CD4-positive, alpha-beta memory T cell (primary cell): ENCODE measurements around the gene TAF12. TPM values are rescaled to one million over a fixed set of nuclear protein-coding genes. Genes with fewer than 3 reads are reported as not detected.

ENCODE experiments used
- CTCF ChIA-PET: fragments of 350-600 bp; sonication (Branson Sonifier 250); formaldehyde crosslinking; loops from one replicate; lab custom pipeline; 2021; ENCODE audit warnings: inconsistent platforms; ENCODE audit not compliant: partially characterized antibody; lab: Charles Lee
- POLR2A ChIA-PET: fragments of 350-600 bp; sonication (Branson Sonifier 250); formaldehyde crosslinking; loops from one replicate; lab custom pipeline; 2021; ENCODE audit not compliant: partially characterized antibody; lab: Charles Lee
- DNase-seq, 5 donors: peaks; one replicate each; pipeline versions ENCODE4 v3.0.0 to v3.0.0-alpha.2; 2020 to 2022; ENCODE audit warnings: mixed read lengths in 1 of 5
- H3K27ac ChIP-seq: one replicate; pipeline ENCODE4 v1.7.0; 2013; ENCODE audit warnings: low read depth, low read length
- H3K27me3 ChIP-seq: 2 replicates; pipeline ENCODE4 v1.7.0; 2013; ENCODE audit warnings: mild to moderate bottlenecking, low read length, moderate library complexity; ENCODE audit not compliant: insufficient read depth
- H3K36me3 ChIP-seq: 2 replicates; pipeline ENCODE4 v1.7.0; 2013; ENCODE audit warnings: mild to moderate bottlenecking, low read length, moderate library complexity; ENCODE audit not compliant: insufficient read depth
- H3K4me1 ChIP-seq: 2 replicates; pipeline ENCODE4 v1.7.0; 2013; ENCODE audit warnings: mild to moderate bottlenecking, low read length, moderate library complexity; ENCODE audit not compliant: insufficient read depth
- H3K4me3 ChIP-seq, 2 donors: one replicate each; pipeline ENCODE4 v1.7.0; 2013; ENCODE audit warnings: low read length in 2 of 2, mild to moderate bottlenecking in 1 of 2
- H3K9me3 ChIP-seq, 2 donors: one replicate each; pipeline ENCODE4 v1.7.0; 2013; ENCODE audit warnings: low read length in 2 of 2, control low read depth in 1 of 2; ENCODE audit not compliant: control insufficient read depth in 1 of 2
- H3K27ac Mint-ChIP-seq, 7 donors: one replicate each; pipeline ENCODE4 v1.8.0; 2020 to 2021; ENCODE audit warnings: mixed read lengths in 7 of 7, mild to moderate bottlenecking in 6 of 7, inconsistent platforms in 3 of 7, moderate library complexity in 3 of 7
- H3K27me3 Mint-ChIP-seq, 2 donors: one replicate each; pipeline ENCODE4 v1.8.0; 2020 to 2021; ENCODE audit warnings: mixed read lengths in 2 of 2
- H3K36me3 Mint-ChIP-seq, 2 donors: one replicate each; pipeline ENCODE4 v1.8.0; 2020 to 2021; ENCODE audit warnings: mixed read lengths in 2 of 2, inconsistent platforms in 1 of 2, mild to moderate bottlenecking in 1 of 2
- H3K4me1 Mint-ChIP-seq, 4 donors: one replicate each; pipeline ENCODE4 v1.8.0; 2020 to 2021; ENCODE audit warnings: mixed read lengths in 4 of 4, mild to moderate bottlenecking in 1 of 4
- H3K4me3 Mint-ChIP-seq, 8 donors: one replicate each; pipeline ENCODE4 v1.8.0; 2020 to 2021; ENCODE audit warnings: mixed read lengths in 8 of 8, mild to moderate bottlenecking in 7 of 8, moderate library complexity in 6 of 8, inconsistent platforms in 3 of 8
- H3K9me3 Mint-ChIP-seq, 8 donors: one replicate each; pipeline ENCODE4 v1.8.0; 2020 to 2021; ENCODE audit warnings: mixed read lengths in 8 of 8, mild to moderate bottlenecking in 5 of 8, inconsistent platforms in 3 of 8, moderate library complexity in 1 of 8
- intact Hi-C: fragments of 100-400 bp; cut with micrococcal nuclease; formaldehyde crosslinking; loops from one replicate; pipeline ENCODE4 v1.15.1; 2023
- polyA plus RNA-seq, 2 donors: library from polyadenylated mRNA; unstranded; fragments of 300-500 nt; fragmentation: Illumina TruSeq; gene quantifications; one replicate each; pipeline ENCODE4 v1.2.3, GENCODE V29; 2021
- total RNA-seq, 2 experiments: library from RNA; stranded (reverse); gene quantifications; one replicate each; pipeline ENCODE4 v1.2.3, GENCODE V29; 2021

TAF12 gene
- total and polyA plus RNA-seq, 4 experiments from 2014 or later, result 23.5 to 53.4 (median 38.7) TPM

DNA sequence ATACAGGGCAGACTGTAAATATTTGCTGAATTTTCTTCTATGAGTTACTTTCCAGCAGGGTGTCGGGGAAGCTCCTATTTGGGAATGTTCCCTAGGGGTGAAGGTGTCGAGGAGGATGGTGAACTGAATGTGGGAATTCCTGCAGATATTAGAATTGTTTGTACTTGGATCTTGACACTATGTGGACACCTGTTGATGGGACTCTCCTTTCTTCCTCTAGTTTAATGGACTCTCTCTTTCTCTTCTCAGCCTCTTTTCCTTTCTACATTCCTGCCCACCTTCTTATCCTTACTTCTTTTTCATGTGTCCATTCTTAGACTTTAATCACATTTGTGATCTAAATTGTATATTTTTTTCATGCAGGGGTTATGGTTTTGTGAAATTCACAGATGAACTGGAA lies 75.9 kb downstream of the TAF12 start:
- no peaks in the 10 kb centered on the region for H3K27me3 ChIP-seq
- peaks cover 0 to 2% (median 0%) of the 10 kb centered on the region in 4 donors for H3K4me1 Mint-ChIP-seq
- no peak for DNase-seq
- H3K27ac ChIP-seq, result no peak overlapping the region
- peaks cover 40% of the 10 kb centered on the region for H3K36me3 ChIP-seq
- no peak overlapping the region for H3K4me3 ChIP-seq
- no peaks in the 10 kb centered on the region for H3K27me3 Mint-ChIP-seq
- H3K4me3 Mint-ChIP-seq, result no peak overlapping the region
- no peaks in the 10 kb centered on the region for H3K9me3 ChIP-seq
- H3K9me3 Mint-ChIP-seq, result no peaks in the 10 kb centered on the region
- POLR2A ChIA-PET, result interaction anchor here (0.6 to 10.4 kb wide), 3 partner anchors 13 to 478 kb away, joined by 3 to 80 read pairs (median 3); no protein-coding TSS in a partner anchor
- peaks cover 33 to 54% of the 10 kb centered on the region in 2 donors for H3K36me3 Mint-ChIP-seq
- H3K4me1 ChIP-seq, result no peaks in the 10 kb centered on the region
- H3K27ac Mint-ChIP-seq, result no peak overlapping the region
- intact Hi-C loops, result no loop called here
- CTCF ChIA-PET, result no interaction called here

DNA sequence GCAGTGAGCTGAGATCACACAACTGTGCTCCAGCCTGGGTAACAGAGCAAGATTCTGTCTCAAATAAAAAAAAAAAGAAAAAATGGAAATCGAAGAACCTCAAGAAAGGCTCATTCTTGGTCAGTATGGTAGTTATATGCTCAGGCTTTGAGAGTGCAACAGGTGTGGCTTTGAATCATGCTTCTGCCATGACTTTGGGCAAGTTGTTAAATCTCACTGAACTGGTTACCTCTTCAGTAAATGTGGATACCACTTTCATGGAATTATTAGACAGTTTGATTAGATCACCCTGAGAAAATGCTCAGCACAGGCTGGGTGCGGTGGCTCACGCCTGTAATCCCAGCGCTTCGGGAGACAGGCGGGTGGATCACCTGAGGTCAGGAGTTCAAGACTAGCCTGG lies 77.1 kb downstream of the TAF12 start:
- Histone ChIP-seq H3K27me3 (no peaks in the 10 kb centered on the region), H3K4me3 (no peak overlapping the region), H3K4me1 (no peaks in the 10 kb centered on the region), H3K9me3 (no peaks in the 10 kb centered on the region), H3K36me3 (peaks cover 45% of the 10 kb centered on the region), H3K27ac (no peak overlapping the region)
- intact Hi-C loops, result no loop called here
- H3K4me3 Mint-ChIP-seq, result no peak overlapping the region
- DNase-seq, result no peak
- peaks cover 0 to 8% (median under 1%) of the 10 kb centered on the region in 4 donors for H3K4me1 Mint-ChIP-seq
- peaks cover 33 to 55% of the 10 kb centered on the region in 2 donors for H3K36me3 Mint-ChIP-seq
- POLR2A ChIA-PET, result interaction anchor here (0.6 to 10.4 kb wide), 2 partner anchors 15 to 209 kb away, joined by 3 to 80 read pairs; no protein-coding TSS in a partner anchor
- no peaks in the 10 kb centered on the region for H3K27me3 Mint-ChIP-seq
- no peaks in the 10 kb centered on the region for H3K9me3 Mint-ChIP-seq
- no peak overlapping the region for H3K27ac Mint-ChIP-seq
- CTCF ChIA-PET, result interaction anchor here (0.6 kb wide), 1 partner anchor 57 kb away, joined by 3 read pairs; no protein-coding TSS in a partner anchor

DNA sequence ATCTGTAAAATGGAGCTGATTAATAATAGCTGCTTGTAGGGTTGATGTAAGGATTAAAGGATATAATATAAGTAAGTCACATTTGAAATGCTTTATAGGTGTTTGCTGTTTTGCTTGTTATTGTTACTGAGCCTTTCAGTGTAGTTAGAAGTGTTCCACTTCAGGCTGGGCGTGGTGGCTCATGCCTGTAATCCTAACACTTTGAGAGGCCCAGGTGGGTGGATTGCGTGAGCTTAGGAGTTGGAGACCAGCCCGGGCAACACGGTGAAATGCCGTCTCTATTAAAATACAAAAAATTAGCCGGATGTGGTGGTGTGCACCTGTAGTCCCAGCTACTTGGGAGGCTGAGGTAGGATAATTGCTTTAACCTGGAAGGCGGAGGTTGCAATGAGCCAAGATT lies 77.8 kb downstream of the TAF12 start:
- peaks cover 0 to 8% (median under 1%) of the 10 kb centered on the region in 4 donors for H3K4me1 Mint-ChIP-seq
- H3K36me3 Mint-ChIP-seq, result peaks cover 33 to 57% of the 10 kb centered on the region in 2 donors
- peak overlapping the region in 1 of 7 donors; percentile 36 for H3K27ac Mint-ChIP-seq

DNA sequence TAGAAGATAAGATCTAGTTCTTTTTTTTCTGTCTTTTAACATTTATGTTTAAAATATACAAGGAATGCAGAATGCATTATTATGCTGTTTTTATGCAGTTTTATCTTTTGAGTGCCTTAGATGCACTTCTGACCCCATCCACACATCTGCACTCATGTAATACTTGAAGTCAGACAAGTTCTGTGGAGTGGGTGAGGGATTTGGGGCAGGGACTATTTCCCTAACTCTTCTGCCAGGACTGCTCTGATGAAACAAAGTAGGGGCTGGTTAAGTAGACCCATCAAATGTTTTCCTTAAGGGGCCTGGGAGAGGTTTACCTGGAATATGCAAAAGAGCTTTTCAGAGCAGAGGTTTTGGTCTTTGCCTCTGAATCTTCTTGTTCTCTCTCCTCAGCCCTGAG lies 78.6 kb downstream of the TAF12 start:
- no peak overlapping the region for H3K27ac ChIP-seq
- Mint-ChIP-seq H3K4me3 (no peak overlapping the region), H3K36me3 (peaks cover 37 to 64% of the 10 kb centered on the region in 2 donors), H3K4me1 (peaks cover 0 to 8% (median under 1%) of the 10 kb centered on the region in 4 donors), H3K9me3 (no peaks in the 10 kb centered on the region), H3K27me3 (no peaks in the 10 kb centered on the region), H3K27ac (peak overlapping the region in 2 of 7 donors; percentile 19 to 59)
- H3K4me1 ChIP-seq, result no peaks in the 10 kb centered on the region
- peaks cover 59% of the 10 kb centered on the region for H3K36me3 ChIP-seq
- ChIA-PET POLR2A (interaction anchor here (0.8 to 10.4 kb wide), 2 partner anchors 11 to 16 kb away, joined by 3 to 80 read pairs; partner anchors contain the start of gene TRNAU1AP), CTCF (interaction anchor here (1.4 kb wide), 1 partner anchor 17 kb away, joined by 3 read pairs; no protein-coding TSS in a partner anchor)
- H3K9me3 ChIP-seq, result no peaks in the 10 kb centered on the region
- no peak overlapping the region for H3K4me3 ChIP-seq
- intact Hi-C loops, result no loop called here
- no peak for DNase-seq
- H3K27me3 ChIP-seq, result no peaks in the 10 kb centered on the region

More for the DNA sequence above, 77.8 kb downstream of the TAF12 start:
- H3K27ac ChIP-seq, result no peak overlapping the region
- H3K9me3 ChIP-seq, result no peaks in the 10 kb centered on the region
- CTCF ChIA-PET, result interaction anchor here (1.4 kb wide), 1 partner anchor 17 kb away, joined by 3 read pairs; no protein-coding TSS in a partner anchor
- Mint-ChIP-seq H3K9me3 (no peaks in the 10 kb centered on the region), H3K4me3 (no peak overlapping the region), H3K27me3 (no peaks in the 10 kb centered on the region)
- POLR2A ChIA-PET, result interaction anchor here (0.6 to 10.4 kb wide), 2 partner anchors 15 to 210 kb away, joined by 3 to 80 read pairs; no protein-coding TSS in a partner anchor
- peaks cover 51% of the 10 kb centered on the region for H3K36me3 ChIP-seq
- intact Hi-C loops, result no loop called here
- no peaks in the 10 kb centered on the region for H3K4me1 ChIP-seq
- no peak overlapping the region for H3K4me3 ChIP-seq
- DNase-seq, result no peak
- H3K27me3 ChIP-seq, result no peaks in the 10 kb centered on the region

DNA sequence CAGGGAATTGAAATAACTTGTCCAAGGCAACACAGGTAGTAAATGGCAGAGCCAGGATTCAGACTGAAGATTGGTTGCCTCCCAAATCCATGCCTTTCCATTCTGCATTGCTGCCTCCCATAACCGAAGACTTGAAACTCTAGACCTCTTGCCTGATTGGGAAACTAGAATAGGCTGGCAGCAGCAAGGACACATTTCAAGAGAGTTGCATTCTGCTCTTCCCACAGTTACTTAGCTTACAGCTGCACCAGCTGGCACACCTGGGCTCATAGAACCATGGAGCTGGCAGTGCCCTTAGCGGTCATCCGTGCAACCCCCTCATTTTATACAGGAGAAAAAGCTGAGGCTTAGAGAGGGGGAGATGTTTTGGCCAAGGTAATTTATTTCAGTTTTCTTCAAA lies 82.0 kb downstream of the TAF12 start:
- no peaks in the 10 kb centered on the region for H3K9me3 Mint-ChIP-seq
- POLR2A ChIA-PET, result interaction anchor here (10.4 kb wide), 1 partner anchor 19 kb away, joined by 80 read pairs; no protein-coding TSS in a partner anchor

More for the DNA sequence above, 82.0 kb downstream of the TAF12 start:
- no peaks in the 10 kb centered on the region for H3K27me3 ChIP-seq
- no peak overlapping the region for H3K4me3 Mint-ChIP-seq
- CTCF ChIA-PET, result interaction anchor here (1.5 kb wide), 1 partner anchor 19 kb away, joined by 3 read pairs; no protein-coding TSS in a partner anchor
- H3K4me1 ChIP-seq, result no peaks in the 10 kb centered on the region
- no peak overlapping the region for H3K27ac Mint-ChIP-seq
- intact Hi-C loops, result no loop called here
- no peaks in the 10 kb centered on the region for H3K9me3 ChIP-seq
- no peak overlapping the region for H3K27ac ChIP-seq
- no peaks in the 10 kb centered on the region for H3K27me3 Mint-ChIP-seq
- peaks cover 17 to 52% of the 10 kb centered on the region in 2 donors for H3K36me3 Mint-ChIP-seq
- DNase-seq, result no peak
- H3K4me3 ChIP-seq, result no peak overlapping the region
- H3K4me1 Mint-ChIP-seq, result peaks cover 0 to 8% (median 0%) of the 10 kb centered on the region in 4 donors
- peaks cover 45% of the 10 kb centered on the region for H3K36me3 ChIP-seq

Other genes with a start within 250 kb of the TAF12 start
- 10 to 100 TPM; 16.7 to 18.4 TPM for gene RCC1, start 137.0 kb downstream of the TAF12 start, total RNA-seq
- 10 to 100 TPM in 1 of 2 donors, 1 to 10 TPM in 1; 7.8 to 11.7 TPM for gene RCC1, start 137.0 kb downstream of the TAF12 start, polyA plus RNA-seq
- gene TRNAU1AP, start 90.0 kb downstream of the TAF12 start, total RNA-seq, result 10 to 100 TPM; 46.3 to 46.7 TPM
- gene TRNAU1AP, start 90.0 kb downstream of the TAF12 start, polyA plus RNA-seq, result 10 to 100 TPM; 25.8 to 30.7 TPM
- gene RAB42, start 50.8 kb downstream of the TAF12 start, total RNA-seq, result 1 to 10 TPM in 1 of 2 experiments, under 1 TPM in 1; 0.38 to 1.3 TPM
- gene RAB42, start 50.8 kb downstream of the TAF12 start, polyA plus RNA-seq, result not detected
- not detected for gene RNU11, start 5.5 kb upstream of the TAF12 start, total RNA-seq
- gene RNU11, start 5.5 kb upstream of the TAF12 start, polyA plus RNA-seq, result not detected
- 10 to 100 TPM; 21.8 to 21.9 TPM for gene GMEB1, start 25.7 kb upstream of the TAF12 start, total RNA-seq
- gene GMEB1, start 25.7 kb upstream of the TAF12 start, polyA plus RNA-seq, result 10 to 100 TPM in 1 of 2 donors, 1 to 10 TPM in 1; 9.7 to 17.9 TPM
- 10 to 100 TPM; 65.1 to 76.8 TPM for gene YTHDF2, start 93.9 kb upstream of the TAF12 start, total RNA-seq
- gene YTHDF2, start 93.9 kb upstream of the TAF12 start, polyA plus RNA-seq, result 100 to 1,000 TPM; 124 to 173 TPM
- not detected for gene OPRD1, start 169.1 kb upstream of the TAF12 start, total RNA-seq
- under 1 TPM in 1 of 2 donors, not detected in 1; 0.03 TPM for gene OPRD1, start 169.1 kb upstream of the TAF12 start, polyA plus RNA-seq